ENCODE measurements around the gene DUSP9.
"Not testable (repeated sequence)": the region's sequence is repeated elsewhere in the genome, so short reads cannot be mapped to it uniquely, and the experiment has no call there.

The DUSP9 gene

DNA sequence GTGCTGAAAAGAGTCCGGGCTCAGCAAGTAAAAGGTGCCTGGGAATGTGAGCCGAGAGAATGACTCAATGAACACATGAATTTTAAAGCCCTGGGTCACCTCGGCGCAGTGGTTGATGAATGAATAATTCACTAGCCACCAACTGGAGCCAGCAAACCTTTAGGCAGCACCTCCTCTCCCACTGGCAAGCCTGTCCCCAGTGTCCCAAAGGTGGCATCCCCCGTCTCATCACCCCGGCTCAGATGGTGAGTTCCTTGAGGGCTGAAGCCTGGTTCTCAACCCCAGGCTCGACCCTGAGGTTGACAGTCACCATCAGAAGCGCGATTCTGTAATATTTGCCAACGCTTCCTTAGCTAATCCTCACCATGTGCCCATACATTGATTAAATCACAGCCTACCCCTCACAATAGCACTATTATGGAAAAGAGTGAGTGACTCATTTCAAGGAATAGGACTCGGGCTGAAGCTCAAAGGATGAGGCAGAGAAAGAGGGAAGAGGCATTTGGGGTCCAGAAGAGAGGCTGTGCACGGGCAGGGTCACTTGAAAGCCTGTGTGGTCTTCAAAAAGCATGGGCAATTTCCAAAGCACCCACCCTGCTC is 45.4 kb upstream of the DUSP9 start:
- Histone ChIP-seq H3K36me3 (replicated peaks) (no peaks in the 10 kb centered on the region), H3K27ac (no peak overlapping the region), H3K4me3 (ENCODE audit: low read depth, low read length) (no peak overlapping the region), H3K27me3 (replicated peaks) (no peaks in the 10 kb centered on the region)
- in situ Hi-C loops (cut with HindIII; ENCODE audit: low pct_ligation_motif_present, low sequenced_read_pairs), result no loop called here
- TF ChIP-seq, protein P1, sequence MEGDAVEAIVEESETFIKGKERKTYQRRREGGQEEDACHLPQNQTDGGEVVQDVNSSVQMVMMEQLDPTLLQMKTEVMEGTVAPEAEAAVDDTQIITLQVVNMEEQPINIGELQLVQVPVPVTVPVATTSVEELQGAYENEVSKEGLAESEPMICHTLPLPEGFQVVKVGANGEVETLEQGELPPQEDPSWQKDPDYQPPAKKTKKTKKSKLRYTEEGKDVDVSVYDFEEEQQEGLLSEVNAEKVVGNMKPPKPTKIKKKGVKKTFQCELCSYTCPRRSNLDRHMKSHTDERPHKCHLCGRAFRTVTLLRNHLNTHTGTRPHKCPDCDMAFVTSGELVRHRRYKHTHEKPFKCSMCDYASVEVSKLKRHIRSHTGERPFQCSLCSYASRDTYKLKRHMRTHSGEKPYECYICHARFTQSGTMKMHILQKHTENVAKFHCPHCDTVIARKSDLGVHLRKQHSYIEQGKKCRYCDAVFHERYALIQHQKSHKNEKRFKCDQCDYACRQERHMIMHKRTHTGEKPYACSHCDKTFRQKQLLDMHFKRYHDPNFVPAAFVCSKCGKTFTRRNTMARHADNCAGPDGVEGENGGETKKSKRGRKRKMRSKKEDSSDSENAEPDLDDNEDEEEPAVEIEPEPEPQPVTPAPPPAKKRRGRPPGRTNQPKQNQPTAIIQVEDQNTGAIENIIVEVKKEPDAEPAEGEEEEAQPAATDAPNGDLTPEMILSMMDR (IDR thresholded peaks at IDR 0.05; ENCODE audit: low read depth, low read length, missing control alignments), result no peak
- no peak for DNase-seq

DNA sequence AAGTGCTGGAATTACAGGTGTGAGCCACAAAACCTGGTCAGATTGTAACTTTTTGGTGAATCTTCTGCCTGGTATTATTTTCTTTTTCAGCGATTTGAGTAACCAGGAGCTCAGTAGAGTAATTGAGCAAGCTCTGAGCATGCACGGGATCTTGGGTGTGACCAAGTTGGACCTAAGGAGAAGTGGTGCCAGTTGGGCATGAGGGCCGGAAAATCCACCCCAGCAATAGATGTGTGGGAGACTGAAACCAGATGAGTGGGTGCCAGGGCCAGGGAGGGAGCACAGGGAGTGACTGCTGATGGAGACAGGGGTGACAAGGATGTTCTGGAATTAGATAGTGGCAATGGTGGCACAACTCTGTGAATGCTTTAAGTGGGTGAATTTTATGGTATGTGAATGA is 44.4 kb upstream of the DUSP9 start:
- TF ChIP-seq, protein P1 (IDR thresholded peaks at IDR 0.05; ENCODE audit: low read depth, low read length, missing control alignments), result no peak
- no peak for DNase-seq
- Histone ChIP-seq H3K27me3 (replicated peaks) (no peaks in the 10 kb centered on the region), H3K36me3 (replicated peaks) (no peaks in the 10 kb centered on the region), H3K27ac (no peak overlapping the region), H3K4me3 (ENCODE audit: low read depth, low read length) (no peak overlapping the region)
- in situ Hi-C loops (cut with HindIII; ENCODE audit: low pct_ligation_motif_present, low sequenced_read_pairs), result no loop called here

DNA sequence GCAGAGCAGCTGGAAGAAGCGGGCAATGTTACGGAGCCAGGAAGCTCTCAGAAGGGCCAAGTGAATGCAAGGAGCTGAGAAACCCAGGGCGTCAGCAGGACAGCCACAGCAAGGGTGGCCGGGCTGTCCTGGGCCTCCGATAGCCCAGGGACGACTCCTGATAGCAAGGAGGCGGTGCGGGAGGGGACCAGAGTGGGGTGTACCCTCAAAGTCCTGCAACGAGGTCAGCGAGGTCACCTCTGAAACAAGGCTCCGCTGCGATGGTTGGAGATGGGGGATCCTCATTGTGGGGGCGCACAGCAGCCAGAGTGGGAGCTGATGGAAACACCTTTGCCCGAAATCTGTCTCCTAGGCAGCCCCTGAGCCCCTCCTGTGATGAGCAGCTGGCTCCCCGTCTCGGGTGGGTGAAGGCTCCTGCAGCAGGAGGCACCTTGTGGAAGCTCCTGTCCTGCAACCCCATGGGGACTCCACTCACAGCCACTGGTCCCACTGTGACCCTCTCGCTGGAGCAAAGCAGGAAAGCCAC is 43.8 kb upstream of the DUSP9 start:
- Histone ChIP-seq H3K27ac (no peak overlapping the region), H3K4me3 (ENCODE audit: low read depth, low read length) (no peak overlapping the region), H3K27me3 (replicated peaks) (no peaks in the 10 kb centered on the region), H3K36me3 (replicated peaks) (no peaks in the 10 kb centered on the region)
- TF ChIP-seq, protein P1 (IDR thresholded peaks at IDR 0.05; ENCODE audit: low read depth, low read length, missing control alignments), result no peak
- no peak for DNase-seq
- in situ Hi-C loops (cut with HindIII; ENCODE audit: low pct_ligation_motif_present, low sequenced_read_pairs), result no loop called here

DNA sequence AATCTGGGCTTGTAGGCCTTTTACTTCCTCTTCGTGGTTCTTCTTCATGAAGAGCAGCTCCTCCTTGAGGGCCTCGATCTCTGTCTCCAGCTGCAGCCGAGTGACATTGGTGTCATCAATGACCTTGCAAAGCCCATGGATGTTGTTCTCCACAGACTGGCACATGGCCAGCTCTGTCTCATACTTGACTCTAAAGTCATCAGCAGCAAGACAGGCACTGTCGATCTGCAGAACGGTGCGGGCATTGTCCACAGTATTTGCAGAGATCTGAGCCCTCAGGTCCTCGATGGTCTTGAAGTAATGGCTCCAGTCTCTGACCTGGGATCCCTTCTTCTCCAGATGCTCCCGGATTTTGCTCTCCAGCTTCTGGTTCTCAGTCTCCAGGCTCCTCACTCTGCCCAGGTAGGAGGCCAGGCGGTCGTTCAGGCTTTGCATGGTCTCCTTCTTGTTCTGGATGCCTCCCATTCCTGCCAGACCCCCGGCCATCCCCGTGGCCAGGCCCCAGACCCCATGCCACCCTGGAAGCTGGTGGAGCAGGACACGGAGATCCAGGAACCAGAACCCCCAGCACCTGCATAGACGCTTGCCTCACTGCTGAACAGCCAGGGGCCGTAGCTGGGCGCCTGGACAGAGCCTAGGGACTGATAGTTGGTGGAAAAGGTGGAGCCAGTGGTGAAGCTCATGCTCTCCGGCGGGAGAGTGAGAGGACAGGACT is 42.2 kb upstream of the DUSP9 start:
- DNase-seq; H3K27me3 ChIP-seq (replicated peaks); H3K4me3 ChIP-seq (ENCODE audit: low read depth, low read length); H3K36me3 ChIP-seq (replicated peaks); in situ Hi-C loops (cut with HindIII; ENCODE audit: low pct_ligation_motif_present, low sequenced_read_pairs); H3K27ac ChIP-seq: not testable (repeated sequence)

DNA sequence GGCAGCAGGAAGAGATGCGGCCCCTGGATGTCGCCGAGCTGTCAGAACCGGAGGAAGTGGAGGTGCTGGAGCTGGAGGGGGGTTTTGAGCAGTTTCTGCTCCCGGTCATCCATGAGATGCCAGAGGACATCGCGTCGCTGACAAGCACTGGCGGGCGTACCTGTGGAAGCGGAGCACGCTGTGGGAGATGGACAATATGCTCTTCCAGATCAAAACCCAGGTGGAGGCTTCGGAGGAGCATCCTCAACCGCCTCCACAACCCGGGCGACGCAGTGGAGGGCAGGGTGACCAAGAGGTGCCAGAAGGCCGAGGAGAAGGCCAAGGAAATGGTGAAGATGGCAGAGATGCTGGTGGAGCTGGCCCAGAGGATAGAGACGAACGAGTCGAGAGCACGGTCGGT is 40.5 kb upstream of the DUSP9 start:
- no peak overlapping the region for H3K4me3 ChIP-seq (ENCODE audit: low read depth, low read length)
- H3K27me3 ChIP-seq (replicated peaks), result no peaks in the 10 kb centered on the region
- H3K27ac ChIP-seq, result no peak overlapping the region
- no peaks in the 10 kb centered on the region for H3K36me3 ChIP-seq (replicated peaks)
- in situ Hi-C loops (cut with HindIII; ENCODE audit: low pct_ligation_motif_present, low sequenced_read_pairs), result no loop called here
- DNase-seq, result no peak
- TF ChIP-seq, protein P1 (IDR thresholded peaks at IDR 0.05; ENCODE audit: low read depth, low read length, missing control alignments), result no peak

DNA sequence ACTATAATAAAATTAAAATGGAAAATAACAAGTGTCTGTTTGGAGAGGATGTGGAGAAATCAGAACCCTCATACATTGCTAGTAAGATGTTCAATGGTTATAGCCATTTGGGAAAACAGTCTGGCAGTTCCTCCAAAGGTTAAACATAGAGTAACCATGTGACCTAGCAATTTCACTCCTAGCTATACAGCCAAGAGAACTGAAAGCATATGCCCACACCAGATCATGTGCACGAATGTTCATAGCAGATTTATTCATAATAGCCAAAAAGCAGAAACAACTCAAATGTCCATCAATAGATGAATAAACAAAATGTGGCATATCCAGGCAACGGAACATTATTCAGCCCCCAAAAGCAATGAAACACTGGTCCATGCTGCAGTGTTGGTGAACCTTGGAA is 38.6 kb upstream of the DUSP9 start:
- in situ Hi-C loops (cut with HindIII; ENCODE audit: low pct_ligation_motif_present, low sequenced_read_pairs), result no loop called here
- H3K27ac ChIP-seq, result no peak overlapping the region
- no peaks in the 10 kb centered on the region for H3K36me3 ChIP-seq (replicated peaks)
- DNase-seq, result no peak
- H3K27me3 ChIP-seq (replicated peaks), result no peaks in the 10 kb centered on the region
- no peak overlapping the region for H3K4me3 ChIP-seq (ENCODE audit: low read depth, low read length)
- TF ChIP-seq, protein P1 (IDR thresholded peaks at IDR 0.05; ENCODE audit: low read depth, low read length, missing control alignments), result no peak

Measured in brain microvascular endothelial cell (primary cell).